NOMO-1 treated with DMSO at 0.1 percent for 48 hours (cell line): ENCODE data around the gene ABCA2.
"Not testable (repeated sequence)": the region's sequence is repeated elsewhere in the genome, so short reads cannot be mapped to it uniquely, and the experiment has no call there.

Experiments
- DNase-seq: peaks from one replicate; lab custom pipeline; 2025; ENCODE audit not compliant: unreplicated experiment; lab: John Stamatoyannopoulos, UW

ABCA2 gene

DNA sequence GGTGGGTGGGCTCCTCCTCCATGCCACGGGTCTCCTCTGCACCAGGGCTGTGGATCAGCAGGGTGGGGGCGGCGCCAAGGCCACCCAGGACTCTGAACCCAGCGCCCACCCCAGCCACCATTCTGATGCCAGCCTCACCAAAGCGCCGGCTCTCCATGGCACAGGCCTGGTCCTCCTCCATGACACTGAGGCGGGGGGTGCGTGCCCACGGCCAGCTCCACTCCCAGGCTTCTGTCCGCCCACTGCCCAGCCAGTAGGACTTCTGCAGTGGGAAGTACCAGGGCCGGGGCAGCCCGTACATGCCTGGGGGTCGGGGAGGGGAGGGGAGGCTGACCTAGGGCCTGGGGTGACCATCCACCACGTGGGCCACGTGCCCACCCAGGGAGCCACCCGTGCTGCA lies 11.6 kb downstream of the ABCA2 start:
- DNase-seq: no peak

DNA sequence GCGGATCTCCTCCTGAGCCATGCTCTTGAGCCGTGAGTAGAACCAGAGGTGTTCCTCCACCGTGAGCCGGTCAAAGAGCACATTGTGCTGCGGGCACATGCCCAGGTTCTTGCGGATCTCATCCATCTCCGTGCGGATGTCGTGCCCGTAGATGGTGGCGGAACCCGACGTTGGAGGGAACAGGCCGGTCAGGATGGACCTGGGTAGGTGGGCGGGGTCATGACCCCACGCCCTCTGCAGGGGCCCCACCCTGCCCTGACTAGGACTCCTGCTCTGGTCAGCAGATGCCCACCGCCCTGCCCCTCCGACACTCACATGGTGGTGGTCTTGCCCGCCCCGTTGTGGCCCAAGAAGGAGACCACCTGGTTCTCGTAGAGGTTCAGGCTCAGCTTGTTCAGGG lies 12.1 kb downstream of the ABCA2 start:
- DNase-seq: no peak

DNA sequence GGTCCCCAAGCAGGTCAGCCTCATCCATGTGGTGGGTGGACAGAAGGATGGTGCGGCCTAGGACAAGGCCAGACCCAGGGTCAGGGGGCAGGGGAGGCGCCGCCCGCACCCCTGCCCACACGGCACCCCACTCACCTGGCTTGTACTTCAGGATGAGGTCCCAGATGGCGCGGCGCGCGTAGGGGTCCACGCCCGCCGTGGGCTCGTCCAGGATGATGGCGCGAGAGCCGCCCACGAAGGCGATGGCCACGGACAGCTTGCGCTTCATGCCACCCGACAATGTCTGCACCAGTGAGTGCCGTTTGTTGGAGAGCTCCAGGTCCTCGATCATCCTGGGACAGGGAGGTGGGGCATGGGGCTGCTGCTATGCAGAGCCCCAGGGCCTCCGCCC lies 12.5 kb downstream of the ABCA2 start:
- DNase-seq: no peak

DNA sequence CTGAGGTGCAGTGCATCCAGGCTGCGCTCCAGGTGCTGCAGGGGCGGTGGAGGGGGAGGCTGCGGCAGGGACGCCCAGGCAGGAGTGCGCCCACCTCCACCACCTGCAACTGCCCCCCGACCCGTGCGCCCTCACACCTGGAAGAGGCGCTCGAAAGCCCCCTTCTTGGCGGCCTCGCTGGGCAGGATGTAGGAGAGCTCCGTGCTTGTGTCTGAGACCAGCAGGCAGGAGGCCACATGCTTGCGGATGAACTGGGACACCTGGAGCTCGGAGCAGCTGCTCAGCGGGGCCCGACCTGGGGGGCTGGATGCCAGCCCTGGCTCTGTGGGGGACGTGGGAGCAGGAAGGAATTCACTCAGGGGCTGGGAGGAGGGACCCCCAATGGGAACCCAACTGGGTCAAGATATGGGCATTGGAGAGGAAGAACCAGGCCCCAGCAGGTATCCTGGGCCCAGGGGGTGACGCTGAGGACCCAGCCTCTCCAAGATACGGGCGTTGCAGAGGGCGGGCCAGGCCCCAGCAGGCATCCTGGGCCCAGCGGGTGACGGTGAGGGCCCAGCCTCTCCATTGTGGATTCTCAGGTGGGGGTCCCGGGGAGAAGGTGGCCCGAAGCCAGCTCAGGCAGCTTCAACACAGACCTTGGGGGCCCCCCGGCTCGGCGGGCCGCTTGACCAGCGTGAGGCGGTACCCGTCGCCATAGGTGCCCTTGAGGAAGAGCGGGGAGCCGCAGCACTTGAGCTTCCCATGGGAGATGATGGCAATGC lies 13.1 kb downstream of the ABCA2 start:
- DNase-seq: no peak

DNA sequence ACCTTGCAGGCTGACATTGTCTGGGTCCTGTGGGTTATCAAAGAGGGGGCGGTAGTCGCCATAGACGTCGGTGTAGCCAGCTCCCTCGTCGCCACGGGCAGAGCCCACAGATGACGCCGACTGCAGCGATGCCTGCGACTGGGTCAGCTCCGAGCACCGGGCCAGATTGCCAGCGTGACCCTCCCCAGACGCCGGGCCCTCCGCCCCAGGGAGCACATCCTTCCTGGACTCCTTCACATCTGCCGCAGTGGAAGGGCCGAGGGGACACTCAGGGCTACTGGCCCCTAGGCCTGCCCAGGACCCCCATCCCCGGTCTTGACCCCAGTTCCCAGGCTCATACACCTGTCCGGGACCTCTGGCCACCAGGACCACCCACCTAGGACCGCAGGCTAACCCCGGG lies 13.9 kb downstream of the ABCA2 start:
- no peak for DNase-seq

DNA sequence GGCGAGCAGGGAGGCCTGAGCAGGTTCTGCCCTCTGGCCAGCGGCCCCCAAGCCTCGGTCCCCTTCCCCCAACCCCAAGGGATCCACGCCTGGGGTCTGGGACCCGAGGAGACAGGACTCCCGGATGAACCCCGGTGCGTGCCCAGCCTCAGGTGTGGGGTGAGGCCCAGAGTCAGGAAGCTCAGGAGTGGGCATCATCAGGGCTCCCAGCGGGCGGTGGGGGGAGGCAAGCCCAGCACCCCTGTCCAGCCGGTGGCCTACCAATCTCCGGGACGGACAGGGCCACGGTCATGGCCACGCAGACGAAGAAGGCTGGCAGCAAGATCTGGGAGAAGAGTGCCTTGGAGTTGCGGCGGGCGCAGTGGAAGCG lies 14.5 kb downstream of the ABCA2 start:
- no peak for DNase-seq

DNA sequence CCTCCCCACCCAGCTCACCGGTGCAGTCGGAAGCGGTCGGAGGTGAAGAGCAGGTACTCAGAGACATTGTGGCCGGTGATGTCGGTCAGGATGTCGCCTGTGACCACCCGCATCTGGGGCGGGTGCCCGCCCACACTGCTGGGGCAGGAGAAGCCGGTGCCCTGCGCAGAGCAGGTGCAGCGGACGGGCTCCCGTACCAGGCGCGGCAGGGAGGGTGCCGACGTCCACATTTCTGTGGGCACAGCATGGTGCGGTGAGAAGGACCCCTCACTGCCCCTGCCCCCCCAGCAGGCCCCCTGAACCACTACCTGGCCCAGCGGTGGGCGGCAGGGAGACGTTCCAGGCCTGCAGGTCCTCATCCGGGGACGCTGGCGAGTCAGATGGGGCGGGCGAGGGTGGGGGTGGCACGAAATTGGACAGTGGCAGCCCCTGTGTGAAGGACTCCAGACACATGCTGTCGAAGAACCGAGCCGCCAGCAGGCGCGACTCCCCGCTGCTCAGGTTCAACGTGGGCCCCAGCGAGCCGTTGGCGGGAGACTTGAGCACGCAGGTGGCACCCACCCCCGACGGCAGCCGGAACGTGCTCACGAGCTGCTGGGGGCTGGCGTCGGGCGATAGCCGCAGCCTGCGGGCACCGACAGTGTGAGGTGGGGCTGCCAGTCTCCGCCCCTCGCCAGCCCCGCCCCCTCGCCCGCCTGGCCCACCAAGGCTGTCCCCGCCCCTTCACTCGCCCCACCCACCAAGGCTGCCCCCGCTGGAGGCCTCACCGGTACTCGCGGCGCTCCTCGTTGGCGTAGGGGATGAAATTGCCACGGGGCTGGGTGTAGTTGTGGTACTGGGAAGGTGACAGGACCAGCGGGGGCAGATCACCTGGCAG lies 15.1 kb downstream of the ABCA2 start:
- DNase-seq: no peak

DNA sequence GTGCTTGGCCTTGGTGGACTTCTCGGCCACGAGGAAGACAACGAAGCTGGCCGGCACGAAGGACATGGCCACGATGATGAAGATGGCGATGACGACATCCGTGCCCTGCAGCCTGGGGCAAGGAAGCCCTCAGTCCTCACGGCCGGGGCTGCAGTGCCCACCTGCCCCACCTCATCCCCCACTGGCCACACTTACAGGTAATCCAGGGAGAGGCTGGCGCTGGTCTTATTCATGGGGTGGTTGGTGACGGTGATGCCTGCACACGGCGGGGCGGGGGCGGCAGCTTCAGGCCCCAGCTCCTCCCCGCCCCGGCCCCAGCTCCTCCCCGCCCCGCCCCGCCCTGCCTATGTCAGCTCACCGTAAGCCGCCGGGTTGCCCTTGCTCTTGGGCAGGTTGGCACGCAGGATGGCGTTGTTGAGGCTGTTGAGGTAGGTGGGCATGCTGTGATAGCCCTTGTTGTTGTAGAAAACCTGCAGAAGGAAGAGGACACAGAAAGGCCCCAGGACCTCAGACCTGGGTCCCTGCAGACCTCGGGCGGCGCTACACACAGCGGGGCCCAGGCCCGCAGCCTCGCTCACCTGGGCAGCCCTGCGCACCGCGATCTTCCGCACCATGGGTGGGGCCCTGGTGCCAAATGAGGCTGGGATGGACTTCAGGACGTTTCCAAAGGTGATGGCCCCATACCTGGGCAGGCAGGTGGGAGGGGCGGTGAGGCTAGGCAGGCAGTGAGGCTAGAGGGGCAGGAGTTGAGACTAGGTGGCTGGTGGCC lies 15.9 kb downstream of the ABCA2 start:
- no peak for DNase-seq

DNA sequence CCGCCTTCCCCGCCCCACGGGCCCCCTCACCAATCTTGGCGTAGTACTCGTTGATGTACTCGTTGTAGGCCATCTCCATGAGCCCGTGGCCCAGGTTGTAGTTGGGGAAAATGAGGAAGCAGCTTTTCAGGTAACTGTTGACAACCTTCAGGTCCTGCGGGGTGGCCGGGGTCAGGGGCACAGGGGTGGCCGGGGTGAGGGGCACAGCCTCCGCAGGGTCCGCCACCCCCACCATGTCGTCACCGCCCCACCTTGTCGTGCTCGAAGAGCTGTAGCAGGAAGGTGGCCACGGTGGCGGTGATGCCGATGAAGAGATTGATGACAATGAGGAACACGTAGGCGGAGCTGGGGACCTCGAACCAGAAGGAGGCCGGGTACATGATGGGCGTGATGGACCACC lies 16.9 kb downstream of the ABCA2 start:
- DNase-seq: no peak

DNA sequence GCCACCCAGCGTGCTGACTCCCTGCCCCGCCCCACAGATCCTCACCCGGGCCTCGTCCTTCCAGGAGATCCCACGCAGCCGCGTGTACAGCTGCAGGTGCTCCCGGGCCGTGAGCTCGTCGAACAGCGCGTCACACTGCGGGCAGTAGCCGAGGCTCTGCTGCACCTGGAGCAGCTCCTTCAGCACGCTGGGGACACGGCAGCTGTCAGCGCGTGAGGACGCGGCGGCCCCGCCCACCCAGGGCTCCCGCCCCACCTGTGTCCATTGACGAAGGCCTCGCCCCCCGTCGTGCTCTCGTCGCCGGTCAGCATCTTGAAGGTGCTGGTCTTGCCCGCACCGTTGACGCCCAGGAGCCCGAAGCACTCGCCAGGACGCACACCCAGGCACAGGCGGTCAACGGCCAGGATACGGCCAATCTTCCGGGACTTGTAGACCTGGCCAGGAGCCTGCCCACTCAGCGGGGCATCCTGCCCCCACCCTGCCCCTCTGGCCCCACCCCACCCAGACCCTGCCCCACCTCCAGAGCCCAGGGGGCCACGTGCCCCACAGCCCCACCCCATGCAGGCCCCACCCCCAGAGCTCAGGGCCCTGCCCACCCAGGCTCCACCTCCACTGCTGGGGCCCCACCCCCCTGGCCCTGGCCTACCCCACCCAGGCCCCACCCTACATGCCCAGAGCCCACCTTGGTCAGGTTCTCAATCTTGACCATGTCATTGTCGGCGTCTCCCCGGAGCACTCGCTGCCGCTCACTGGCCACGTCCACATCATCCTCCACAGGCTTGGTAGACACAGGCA lies 17.9 kb downstream of the ABCA2 start:
- DNase-seq: no peak

DNA sequence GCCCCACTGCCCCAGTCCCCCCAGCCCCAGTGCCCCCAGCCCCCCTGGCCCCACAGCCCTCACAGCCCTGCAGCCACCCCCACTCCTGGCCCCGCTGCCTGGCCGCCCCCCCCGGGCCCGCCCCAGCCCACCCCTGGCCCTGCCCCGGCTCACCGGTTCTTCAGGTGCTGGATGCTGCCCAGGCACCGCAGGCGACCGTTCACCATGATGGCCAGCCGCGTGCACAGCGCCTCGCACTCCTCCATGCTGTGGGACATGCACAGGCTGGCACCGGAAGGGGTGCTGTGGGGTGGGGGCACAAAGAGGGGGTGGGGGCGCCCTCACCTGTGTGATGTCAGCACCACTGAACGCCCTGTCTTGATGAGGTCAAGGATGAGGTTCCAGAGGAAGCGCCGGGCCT lies 18.8 kb downstream of the ABCA2 start:
- no peak for DNase-seq

DNA sequence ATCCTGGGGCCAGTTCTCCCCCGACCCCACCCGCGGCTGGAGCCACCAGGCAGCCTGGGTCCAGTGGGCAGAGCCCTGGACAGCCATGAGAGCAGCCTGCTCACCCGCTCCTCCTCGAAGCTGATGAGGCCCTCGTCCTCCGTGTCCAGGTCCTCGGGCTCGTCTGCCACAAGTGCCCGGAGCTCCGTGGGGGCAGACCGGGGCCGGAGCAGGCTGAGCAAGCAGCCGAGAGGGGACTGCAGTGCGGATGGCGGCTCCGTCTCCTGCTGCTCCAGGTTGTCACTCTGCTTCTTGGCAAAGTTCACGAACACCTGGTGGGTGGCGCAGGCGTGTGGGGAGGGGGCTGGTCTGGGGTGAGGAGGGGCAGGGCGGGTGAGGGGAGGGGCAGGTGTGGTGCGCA lies 19.7 kb downstream of the ABCA2 start:
- no peak for DNase-seq

DNA sequence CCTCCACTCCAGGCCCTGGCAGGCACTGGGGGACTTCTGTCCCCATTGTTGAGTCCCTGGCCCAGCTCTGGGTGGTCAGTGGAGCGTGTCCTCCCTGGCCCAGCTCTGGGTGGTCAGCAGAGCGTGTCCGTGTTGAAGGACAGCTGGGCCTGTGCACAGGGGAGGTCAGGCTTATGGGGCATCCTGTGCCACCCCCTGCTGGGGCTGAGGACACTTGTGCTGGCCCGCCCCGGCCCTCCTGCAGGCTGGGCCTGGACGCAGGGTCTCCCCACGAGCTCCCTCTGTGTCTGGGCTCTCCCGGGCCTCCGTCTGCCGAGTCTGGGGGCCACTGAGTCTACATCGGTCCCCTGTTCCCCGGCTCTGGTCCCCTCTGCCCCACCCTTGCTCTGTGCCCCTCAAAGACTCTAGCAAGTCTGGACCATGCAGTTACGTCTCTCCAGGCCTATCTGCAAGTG lies 20.2 kb downstream of the ABCA2 start:
- DNase-seq: no peak

DNA sequence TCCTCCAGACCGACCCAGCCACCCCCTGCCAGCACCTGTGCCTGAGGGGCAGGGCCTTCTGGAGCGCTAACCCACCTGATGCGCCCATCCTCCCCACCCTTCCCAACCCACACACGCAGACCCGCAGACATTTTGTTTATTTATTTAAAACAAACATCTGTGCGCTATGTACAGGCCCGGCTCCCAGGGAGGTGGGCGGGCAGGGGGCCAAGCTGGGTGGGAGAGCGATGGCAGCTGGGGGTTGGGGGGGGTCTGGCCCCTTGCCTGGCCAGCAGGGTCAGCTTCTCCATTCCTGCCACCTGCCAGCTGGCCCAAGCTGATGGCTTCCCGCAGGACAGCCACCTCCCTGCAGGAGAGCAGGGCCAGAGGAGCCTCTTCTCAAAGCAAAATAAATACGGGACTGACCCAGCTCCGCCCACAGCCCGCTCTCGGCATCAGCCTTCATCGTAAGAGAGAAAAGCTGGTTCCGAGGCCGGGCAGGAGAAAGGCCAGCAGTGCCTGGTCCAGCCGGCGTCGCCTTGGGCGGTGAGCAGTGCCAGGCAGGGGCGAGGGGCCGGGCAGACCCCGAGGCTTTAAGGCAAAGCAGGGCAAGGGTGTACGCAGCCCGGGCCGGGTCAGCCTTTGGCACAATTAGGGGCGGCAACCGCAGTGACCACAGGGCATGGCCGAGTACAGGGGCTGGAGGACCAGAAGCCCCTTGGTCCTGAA lies 20.8 kb downstream of the ABCA2 start:
- no peak for DNase-seq

DNA sequence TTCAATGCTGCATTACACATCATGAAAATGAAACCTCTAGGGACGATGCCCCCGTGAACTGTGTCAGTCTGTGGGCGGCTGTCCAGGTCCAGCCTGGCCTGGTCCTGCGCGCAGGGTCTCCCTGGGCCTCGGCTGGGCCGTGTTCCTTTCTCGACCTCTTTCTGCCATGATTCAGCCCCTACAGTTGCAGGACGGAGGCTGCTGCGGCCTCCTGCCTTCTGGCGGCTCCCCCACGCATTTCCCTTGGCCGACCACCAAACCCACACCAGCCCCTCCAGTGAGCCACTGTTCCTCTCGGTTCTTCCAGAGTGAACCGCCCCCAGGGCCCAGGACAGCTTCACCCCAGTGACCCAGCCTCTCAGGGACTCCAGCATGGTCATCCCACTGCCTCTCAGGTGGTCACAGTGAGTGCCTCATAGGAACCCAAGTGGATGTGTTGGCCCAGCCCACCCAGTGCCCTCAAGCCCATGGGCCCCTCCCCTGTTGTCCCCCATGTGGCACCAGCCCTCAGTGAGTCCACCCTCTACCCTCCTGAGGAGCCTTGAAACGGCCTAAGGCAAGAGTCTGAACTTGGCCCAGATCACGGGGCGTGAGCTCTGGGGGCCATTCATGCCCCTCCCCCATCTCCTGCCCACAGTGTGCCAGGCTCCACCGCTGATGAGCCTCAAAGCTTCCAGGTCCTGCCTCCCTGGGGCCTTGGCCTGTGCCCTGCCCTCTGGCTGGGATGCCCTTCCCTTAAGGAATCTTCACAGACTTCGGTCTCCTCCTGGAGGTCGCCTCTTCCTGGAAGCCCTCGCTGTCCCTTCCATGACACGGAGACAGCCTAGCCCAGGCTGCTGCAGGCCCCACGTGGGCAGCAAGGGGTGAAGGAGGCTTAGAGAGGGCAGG lies 21.7 kb downstream of the ABCA2 start:
- DNase-seq: no peak

DNA sequence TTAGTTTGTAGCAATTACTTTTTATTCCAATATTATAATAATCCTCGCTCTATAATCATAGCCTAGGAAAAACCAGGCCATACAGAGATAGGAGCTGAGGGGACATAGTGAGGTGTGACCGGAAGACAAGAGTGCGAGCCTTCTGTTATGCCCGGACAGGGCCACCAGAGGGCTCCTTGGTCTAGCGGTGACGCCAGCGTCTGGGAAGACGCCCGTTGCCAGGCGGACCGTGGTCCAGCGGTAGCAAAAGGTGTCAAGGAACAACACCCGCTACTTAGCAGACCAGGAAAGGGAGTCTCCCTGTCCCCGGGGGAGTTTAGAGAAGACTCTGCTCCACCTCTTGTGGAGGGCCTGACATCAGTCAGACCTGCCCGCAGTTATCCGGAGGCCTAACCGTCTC lies 23.8 kb downstream of the ABCA2 start:
- not testable (repeated sequence) for DNase-seq

DNA sequence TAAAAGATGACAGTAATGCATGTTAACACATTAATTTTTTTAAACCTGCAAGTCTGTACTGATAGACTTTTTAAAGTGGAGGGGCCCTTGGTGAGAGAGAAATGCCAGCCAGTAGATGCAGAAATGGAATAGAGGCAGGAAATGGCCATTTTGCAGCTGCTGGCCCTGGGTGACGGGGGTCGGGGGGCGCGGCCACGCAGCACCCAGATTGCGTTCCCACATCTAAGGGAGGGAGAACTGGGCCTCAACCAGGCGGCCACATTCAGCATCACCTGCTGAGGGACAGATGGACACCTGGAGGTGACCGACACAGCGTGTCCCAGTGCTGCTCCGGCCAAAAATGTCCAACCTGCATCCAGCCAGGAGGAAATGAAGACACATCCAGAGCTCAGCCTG lies 25.4 kb downstream of the ABCA2 start:
- no peak for DNase-seq

DNA sequence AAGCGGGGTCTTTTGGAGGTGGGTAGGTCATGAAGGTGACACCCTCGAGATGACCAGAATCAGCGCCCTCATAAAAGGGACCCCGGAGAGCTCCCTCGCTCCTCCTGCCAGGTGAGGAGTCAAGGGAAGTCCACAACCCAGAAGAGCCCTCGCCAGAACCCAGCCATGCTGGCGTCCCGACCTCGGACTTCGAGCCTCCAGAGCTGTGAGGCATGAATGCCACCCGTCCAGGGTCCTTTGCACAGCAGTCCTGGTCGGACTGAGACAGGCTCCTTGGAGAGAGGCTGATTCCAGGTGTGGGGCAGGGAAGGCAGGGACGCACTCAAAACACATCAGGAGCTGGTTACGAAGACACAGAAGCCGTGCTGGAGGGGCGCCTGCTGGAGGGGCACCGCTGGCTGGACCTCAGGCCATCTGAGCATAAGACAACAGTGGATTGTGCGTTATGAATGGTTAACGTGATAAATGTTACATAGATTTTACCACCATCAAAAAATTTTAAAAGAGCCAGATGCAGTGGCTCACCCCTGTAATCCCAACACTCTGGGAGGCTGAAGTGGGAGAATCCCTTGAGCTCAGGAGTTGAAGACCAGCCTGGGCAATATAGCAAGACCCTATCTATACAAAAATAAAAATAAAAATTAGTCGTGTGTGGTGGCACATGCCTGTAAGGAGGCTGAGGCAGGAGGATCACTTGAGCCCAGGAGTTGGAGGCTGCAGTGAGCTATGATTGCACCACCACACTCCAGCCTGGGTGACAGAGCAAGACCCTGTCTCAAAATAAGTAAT lies 26.0 kb downstream of the ABCA2 start:
- DNase-seq: no peak
